GM20000 (cell line): ENCODE data around the gene RPUSD1.

ENCODE experiments used
- DNase-seq: peaks from one replicate; pipeline ENCODE4 v3.0.0; 2012; ENCODE audit warnings: low spot score
- CTCF ChIP-seq: IDR thresholded peaks from 2 replicates; pipeline ENCODE4 v1.5.1; 2012; ENCODE audit warnings: mild to moderate bottlenecking, control low read depth; ENCODE audit errors: extremely low read depth, missing control alignments

Gene RPUSD1

DNA sequence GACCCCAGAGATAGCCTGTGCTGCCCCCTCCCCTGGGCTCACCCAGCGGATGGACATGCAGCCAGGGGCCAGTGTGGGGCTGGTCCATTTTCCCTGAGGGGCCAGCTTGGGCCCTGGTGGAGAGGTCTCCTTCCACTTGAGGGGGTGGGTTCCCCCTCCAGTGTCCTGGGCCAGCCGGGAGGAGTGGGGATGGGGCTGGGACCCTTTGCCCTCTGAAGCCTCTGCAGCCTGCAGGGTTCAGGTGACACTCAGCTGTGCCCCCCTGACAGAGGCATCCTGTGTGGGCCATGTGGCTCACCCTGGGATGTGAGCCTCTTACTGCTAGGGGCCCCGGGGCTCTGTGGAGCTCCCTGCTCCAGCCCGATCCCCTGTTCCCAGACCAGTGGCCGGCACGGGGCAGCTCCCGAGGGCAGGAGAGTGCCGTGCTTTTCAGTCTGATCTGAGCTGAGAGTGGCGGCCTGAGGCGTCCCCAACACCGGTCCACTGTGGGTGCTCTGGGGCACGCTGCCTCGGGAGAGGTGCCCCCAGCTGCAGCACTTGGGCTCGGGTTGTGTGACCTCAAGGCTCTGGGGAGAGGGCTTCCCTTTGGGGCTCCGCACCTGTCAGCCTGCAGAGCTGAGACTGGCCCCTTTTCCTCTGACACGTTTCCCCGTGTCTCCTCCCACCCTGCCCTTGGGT, 12.8 kb upstream of the RPUSD1 start:
- no peak for DNase-seq
- no peak for TF ChIP-seq CTCF

DNA sequence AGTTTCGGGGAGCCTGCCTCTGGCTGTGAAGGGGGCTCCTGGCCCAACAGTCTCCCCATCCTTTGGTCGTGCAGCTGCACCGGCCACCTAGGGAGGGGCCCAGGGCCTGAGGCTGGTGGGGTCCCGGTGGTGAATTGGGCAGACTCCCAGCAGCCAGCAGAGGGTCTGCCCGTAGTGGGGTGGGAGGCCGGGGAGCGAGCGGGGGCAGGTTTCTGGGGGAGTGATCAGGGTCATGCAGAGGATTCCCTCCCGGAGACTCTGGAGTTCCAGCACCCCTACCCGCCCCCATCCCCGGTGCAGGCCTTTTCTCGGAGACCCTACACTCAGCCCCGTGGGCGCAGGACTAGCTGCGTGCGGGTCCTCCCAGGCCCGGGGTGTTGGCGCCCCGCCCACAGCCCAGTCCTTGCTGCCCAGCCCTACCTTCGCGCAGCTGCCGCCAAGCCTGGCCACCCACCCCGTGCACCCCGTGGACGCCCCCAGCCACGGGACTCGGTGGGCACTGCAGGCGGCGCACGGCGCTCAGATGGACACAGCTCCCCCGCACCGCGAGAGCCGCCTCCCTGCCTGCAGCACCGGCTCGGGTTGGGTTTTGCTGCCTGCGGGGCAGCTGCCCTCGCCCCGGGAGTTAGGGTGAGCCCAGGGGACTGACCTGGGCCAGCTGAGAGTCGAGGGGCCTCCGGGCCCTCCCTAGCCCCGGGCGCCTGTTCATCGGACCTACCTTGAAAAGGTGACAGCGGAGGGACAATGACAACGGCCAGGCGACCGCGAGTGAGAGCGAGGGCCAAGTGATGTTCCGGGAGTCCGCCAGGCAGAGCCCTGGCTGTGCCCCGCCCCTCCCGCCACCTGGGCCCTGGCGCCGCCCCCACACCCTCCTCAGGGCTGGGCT, 12.0 kb upstream of the RPUSD1 start, which contains the start of gene GNG13:
TSS of gene GNG13 (minus strand) at position 787 of the 886 bp plus-strand sequence. CDS start 1,657 bp downstream, outside the sequence.
- no peak for DNase-seq
- TF ChIP-seq CTCF: no peak

DNA sequence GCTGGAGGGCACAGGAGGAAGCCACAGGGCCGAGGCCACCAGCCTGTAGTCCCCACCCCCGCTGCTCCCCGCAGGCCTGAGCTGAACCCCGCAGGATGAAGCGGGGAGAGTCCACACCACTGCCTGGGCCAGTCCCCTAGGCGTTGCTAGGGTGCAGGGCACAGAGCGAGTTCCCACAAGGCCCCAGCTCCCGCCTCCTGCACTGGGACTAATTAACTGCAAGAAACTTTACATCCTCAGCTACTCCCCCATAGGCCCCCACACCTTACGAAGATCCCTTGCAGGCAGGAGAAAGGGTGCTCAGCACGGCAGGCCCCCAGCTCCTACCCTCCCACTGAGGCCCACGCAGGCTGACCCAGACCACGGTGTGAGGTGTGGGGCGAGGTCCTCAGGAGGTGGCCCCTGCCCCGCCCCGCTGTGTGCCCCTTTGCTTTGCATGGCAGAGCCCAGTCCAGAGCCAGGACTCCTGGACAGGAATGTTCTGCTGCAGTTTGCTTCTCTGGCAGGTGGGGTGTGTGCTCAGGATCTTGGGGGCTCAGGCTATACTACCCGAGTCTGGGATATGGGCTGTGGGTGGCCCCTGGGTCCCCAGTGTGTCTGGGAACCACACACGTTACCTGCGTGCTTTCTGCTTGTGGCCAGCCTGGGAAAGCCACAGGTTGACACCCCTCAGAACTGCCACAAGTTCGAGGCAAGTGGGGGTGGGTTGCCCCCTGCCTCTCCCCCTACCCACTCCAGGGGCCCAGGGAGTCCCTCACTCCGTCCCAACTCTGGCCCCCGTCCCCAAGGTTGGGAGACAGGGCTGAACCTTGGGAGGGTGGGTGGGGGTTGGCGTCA, 11.1 kb upstream of the RPUSD1 start:
- no peak for TF ChIP-seq CTCF
- DNase-seq: no peak

- TF ChIP-seq CTCF: no peak
- DNase-seq: no peak
Observed at GRCh38 chr16:798666-799065, 10.5 kb upstream of the RPUSD1 start.

- no peak for DNase-seq
- no peak for TF ChIP-seq CTCF
Observed at GRCh38 chr16:797686-798085, 9.5 kb upstream of the RPUSD1 start.

DNA sequence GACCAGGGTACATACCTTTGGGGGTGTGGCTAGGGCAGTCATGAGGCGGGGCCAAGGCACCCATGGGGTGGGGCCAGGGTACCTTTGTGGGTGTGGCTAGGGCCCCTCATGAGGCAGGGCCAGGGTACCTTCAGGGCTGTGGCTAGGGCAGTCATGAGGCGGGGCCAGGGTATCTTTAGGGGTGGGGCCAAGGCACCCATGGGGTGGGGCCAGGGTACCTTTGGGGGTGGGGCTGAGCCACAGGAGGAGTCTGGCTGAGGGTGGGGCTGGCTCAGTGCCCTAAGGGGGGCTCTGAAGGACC, 8.9 kb upstream of the RPUSD1 start:
- no peak for TF ChIP-seq CTCF
- no peak for DNase-seq
